Effector CD8-positive, alpha-beta T cell (primary cell): Measurements from ENCODE around the gene RPS18.
"Not testable (repeated sequence)": the region's sequence is repeated elsewhere in the genome, so short reads cannot be mapped to it uniquely, and the experiment has no call there.

ENCODE experiments used
- DNase-seq: peaks from one replicate; lab custom pipeline; 2025; lab: John Stamatoyannopoulos, UW
- total RNA-seq, 4 experiments: gene quantifications; one replicate each; lab custom pipeline; 2026; lab: John Stamatoyannopoulos, UW

RPS18 gene
- 895 to 2,033 (median 1,614) reads per million in 4 experiments for total RNA-seq

DNA sequence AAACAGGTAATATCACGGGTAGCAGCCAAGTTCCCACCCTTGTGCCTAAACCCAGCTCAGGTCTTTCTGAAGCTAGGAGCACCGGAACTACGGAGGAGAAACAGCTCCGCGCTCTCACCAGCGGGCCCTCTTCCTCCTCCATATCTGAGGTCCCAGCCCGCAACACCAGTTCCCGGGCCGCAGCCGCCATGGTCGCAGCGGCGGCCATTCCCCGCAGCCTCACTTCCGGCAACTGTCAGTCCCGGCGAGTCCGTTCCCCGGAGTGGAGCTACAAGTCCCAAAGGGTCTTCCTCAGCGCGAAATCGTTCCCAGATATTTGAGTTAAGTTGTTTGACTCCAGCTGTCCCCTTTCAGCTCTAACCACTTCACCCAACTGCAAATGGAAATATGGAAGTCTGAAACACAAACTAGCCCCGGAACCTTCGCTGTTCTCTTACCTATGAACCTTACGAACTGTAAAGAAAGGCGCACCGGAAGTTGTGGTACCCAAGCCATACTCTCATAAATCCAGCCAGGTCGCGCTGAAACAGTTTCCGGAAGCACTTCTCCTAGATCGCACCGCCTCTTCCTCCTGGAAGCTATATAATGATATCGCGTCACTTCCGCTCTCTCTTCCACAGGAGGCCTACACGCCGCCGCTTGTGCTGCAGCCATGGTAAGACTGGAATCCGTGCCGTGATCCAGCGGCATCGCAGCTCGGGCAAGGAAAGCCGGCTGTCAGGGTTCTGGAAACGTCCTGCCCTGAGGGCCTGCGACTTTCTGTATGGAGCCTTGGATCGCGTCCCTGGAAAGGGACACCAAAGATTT is at the start of gene RPS18, which contains the start of gene VPS52:
Gene RPS18 (plus strand): TSS at position 608 of the 807 bp plus-strand sequence. CDS start 45 bp downstream, at position 653.
Gene VPS52 (minus strand): TSS at position 409 of the 807 bp plus-strand sequence. CDS start 201 bp downstream, at position 208.
- peak; percentile 84 for DNase-seq

DNA sequence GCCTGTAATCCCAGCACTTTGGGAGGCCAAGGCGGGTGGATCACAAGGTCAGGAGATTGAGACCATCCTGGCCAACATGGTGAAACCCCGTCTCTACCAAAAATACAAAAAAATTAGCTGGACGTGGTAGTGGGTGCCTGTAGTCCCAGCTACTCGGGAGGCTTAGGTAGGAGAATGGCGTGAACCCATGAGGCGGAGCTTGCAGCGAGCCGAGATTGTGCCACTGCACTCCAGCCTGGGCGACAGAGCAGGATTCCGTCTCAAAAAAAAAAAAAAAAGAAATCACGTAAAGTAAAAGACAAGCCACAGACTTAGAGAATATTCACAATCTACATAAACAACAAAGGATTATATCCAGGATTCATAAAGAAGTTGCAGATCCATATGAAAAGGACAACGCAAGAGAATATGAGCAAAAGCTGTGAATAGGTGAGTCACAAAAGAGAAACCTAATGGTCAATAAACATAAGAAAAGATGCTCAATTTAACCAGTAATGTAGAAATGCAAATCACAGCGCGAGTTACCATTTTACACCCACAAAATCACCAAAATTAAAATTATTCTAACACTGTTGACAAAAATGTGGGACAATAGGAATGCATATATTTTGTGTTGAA is 45.3 kb upstream of the RPS18 start:
- DNase-seq, result not testable (repeated sequence)

DNA sequence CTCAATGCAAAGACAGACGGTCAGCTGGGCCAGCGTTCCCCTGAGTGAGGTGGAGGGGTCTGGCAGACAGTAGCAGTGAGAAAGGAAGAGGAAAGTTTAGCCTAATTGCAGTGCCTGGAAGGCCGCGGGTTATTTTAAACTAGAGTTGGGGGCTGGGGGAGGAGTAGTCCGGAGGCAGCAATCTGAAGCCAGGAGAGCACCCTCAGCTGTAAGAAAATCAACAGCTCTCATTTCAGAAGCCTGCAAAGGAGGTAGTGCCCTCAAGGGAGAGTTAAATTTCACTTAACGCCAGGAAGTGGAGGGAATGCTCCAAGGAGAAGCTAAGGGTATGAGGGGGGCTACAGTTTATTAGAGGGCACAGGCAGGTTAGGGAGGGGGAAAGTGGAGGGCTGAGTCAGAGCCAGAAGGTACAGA is 36.6 kb upstream of the RPS18 start:
- DNase-seq, result no peak

DNA sequence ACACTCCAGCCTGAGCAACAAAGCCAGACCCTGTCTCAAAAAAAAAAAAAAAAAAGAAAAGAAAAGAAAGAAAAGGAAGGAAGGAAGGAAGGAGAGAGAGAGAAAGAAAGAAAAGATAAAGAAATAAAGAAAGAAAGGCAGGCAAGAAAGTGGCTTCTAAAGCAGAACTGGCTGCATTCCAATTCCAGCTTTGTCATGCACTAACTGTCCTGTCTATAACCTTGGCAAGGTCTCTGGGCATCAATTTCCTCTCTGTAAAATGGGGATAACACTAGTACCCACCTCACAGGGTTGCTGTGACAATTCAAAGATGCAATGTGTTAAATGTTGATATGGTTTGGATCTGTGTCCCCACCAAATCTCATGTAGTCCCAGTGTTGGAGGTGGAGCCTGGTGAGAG is 35.5 kb upstream of the RPS18 start:
- DNase-seq, result no peak

DNA sequence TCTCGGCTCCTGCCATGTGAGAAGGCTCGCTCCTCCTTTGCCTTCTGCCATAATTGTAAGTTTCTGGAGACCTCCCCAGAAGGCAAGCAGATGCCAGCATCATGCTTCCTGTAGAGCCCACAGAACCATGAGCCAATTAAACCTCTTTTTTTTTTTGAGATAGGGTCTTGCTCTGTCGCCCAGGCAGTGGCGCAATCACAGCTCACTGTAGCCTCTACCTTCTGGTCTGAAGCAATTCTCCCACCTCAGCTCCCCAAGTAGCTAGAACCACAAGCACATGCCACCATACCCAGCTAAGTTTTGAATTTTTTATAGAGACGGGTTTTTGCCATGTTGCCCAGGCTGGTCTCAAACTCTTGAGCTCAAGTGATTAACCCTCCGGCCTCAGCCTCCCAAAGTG is 35.0 kb upstream of the RPS18 start:
- no peak for DNase-seq

DNA sequence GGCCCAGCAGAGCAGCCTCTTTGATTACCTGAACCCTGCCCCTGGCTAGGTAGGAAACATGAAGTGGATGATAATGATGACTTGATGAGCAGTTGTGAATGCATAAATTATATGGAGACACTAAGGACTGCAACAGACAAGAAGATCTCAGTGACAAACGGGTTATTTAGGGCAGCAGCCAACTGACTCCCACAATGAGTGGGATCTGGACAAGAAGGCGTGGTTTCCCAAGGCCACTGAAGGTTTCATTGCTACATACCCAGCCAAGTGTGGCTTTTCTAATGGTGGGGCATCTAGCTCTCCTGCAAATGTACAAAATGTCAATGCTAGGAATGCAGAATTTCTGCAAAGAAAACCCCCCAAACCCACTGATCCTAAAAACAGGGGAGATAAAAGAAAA is 34.1 kb upstream of the RPS18 start:
- DNase-seq, result no peak

DNA sequence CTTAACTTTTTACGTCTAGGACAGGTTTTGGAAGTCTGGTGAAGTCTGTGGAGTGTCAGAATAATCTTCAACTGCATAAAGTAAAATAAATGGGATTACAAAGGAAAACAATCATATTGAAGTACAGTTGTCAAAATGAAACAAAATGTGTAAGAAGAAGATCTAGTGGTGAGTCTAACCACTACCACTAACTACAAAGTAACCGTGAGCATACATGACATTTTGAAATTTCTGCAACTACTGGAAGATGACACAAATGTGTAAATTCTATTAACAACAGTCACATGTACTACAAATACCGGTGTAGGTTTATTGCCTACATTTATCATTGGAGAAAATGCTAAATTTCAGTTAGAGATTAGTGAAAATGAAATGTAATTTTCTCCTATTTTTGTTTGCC is 29.9 kb upstream of the RPS18 start:
- no peak for DNase-seq

DNA sequence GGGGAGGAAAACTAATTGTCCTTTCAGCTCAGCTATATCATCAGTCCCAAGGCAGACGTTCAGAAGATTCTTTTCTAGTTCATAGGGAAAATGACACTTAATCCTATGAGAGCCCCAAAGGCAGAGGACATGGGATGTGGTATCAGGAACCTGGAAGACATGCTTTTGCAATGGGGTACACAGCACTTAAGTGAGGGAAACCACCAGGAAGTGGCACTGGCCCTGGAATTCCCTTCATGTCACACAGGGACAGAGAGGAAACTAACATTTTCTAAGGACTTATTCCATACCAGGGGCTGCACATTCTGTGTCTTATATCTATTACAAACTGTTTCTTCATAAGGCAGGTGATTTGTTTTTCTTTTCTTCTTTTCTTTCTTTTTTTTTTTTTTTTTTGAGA is 28.4 kb upstream of the RPS18 start:
- DNase-seq, result no peak

DNA sequence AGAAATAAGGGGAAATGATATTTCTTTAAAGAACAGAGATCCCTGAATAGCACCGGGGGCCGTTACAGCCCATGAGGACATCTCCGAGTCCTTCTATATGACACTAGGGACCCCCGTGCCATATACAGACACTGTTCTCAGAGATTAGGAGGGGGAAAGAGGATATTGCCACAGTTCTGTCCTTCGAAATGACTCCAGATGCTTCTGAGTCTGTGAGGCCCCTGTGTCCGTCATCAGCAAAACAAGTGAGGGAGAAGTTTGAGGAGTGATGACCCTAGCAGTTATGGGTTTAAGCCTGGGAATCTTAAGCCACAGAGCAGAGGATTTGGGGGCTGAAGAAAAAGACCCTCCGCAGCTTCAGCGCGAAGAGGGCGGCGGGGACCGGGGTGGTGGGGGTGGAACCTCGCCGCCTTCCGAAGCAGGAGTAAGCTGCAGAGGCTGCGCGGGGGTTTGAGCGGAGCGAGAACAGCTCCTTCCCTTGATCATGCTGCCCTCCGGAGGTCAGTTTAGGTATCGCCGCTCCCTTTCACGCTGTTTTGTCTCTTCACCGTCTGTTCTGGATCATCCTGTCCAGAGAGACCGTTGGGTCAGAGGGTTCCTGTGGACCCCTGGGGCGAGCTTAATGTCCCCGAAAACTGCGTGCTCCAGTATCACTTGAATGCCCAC is 23.8 kb upstream of the RPS18 start:
- DNase-seq, result peak; percentile 85

DNA sequence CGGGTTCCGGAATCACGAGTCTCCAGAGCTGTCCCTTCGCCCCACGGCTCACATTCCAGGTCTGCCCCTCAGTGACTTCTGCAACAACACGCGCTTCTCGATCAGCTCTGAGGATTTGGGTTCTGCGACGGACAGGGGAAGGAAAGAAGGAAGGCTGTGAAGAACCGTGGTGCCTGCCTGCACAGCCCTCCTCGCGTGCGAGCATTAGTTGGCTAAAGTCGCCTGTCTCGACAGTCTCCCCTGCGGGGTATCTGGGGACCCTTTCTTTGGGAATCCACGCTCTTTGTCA is 23.3 kb upstream of the RPS18 start:
- no peak for DNase-seq

DNA sequence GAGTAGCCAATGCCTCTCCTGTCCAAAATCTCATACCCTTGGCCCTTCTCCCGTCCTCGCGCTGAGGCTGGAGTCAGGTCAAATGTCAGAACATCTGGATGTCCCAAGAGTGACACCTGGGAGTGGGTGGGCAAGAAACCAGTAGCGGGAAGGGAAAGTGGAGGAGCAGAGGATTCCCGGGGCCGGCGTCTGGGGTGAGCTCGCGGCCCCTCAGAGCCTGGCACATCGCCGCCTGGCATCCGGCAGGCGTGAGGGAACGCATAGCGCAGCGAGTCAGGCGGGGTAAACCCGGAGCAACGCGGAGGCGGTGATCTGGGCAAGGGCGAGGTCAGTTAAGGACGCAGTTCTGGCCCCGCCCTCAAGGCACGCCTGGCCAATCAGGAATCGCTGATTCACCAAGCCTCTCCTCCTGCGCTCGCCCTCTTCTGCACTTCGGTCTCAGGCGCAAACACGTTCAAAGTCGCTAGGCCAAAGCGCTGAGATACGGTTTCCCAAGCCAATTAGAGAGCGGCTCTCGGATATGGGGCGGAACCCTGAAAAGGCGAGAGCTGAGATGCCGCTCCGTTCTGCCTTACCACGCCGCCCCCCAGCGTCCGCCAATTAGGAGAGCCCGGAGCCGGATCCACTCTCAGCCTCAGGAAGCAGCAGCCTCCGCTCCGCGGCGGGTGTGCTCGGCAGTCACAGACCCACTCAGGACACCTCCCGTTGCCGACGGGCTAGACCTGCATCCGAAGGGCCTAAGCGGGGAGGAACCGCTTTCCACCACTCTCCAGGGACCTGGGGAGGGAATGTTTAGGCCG is 22.7 kb upstream of the RPS18 start:
- DNase-seq, result peak; percentile 93

DNA sequence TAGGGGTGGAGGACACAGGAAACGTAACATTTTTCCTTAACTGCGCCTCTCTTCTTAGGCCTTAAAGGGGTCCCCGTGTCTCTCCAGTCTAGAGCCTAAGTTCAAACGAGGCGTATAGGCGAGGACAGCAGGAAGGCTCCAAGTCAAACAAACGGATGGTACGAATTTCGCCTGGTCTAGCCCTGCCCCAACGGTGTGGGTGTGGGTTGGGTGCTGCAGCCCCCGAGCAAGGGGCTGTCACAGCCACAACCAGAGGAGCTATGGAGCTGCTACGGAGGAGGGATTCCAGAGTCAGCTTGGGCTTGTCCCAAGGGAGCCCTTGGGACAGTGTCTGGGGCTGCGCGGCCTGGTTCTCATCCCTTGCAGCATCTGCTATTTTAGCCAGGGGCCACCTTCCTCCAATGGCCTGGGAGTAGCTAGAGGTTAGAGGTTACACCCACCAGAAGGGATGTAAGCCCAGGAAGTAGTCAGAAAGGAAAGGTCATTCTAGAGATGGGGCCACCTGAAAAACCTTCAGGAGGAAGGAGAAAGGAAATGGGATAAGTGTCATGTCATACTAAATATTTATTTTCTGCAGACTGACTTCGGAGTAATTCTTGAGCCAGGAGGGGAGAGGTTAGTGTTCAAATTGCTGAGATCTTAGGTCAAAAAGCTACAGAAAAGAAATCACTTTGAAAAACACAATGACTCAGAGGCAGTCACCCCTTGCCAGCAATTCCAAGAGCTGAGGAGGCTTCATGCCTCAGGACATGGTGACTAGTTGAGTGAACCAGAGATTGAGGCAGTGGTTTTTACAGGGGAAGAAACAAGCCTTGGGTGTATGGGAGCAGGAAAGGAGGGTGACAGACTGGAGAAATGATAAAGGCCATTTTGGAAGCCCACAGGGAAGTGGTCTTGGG is 21.9 kb upstream of the RPS18 start:
- peak; percentile 23 for DNase-seq

DNA sequence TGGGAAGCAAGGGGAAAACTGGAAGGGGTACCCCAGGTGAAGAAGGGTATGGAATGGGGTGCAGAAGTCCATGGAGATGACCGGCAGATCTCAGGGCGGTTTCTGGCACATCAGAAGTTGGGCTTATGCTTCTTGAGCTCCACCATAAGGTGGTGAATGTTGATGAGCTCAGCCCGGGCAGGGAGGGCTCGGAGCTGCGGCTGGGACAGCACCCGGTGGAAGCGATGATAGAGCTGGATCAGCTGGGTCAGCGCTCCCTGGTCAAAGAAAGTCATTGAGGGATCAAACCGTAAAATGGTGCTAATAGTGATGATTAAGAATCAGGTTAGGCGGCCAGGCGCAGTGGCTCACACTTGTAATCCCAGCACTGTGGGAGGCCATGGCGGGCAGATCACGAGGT is 21.1 kb upstream of the RPS18 start:
- DNase-seq, result no peak

DNA sequence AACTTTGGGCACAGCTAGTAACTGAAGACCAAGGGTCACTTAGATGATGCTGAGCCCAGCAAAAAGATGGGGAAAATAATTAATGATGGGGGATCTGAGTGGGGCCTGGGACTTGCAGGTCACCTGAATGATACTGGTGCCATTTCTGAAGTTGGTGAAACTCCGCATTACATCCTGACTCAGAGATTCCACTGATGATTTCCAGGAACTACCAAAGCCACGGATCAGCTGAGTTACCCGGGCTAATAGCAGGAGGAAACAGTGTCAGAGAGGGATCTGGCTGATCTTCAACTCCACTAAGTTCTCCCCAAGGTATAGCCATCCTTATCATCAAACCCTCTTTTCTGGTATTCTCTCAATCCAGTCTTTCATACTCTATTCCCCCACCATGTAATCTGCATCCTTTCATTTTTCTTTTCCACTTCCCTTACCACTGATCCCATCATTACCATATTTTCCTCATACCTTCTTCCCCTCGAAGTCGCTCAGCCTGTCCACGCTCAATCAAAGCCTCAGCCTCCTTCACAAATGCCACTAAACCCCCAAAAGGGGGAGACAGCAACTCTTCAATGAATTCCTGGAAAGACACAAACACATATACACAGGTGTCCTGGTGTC is 20.4 kb upstream of the RPS18 start:
- no peak for DNase-seq

DNA sequence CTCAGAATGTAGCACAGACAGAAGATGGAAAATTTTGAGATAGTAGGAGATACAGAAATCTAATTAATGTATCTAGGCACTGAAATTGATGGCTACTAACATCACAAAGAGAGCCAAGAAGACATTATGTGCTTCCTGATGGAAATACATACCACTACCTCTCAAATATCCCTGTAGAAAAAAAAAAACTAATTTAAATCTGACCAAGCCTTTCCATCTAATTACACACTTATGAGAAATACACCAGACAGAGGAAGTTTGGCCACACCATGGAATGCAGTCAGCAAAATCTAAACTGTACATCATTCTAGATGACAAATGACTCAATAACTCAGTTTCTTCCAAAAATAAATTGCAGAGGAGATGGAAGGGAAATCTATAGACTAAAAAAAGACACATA is 19.1 kb upstream of the RPS18 start:
- DNase-seq, result no peak

DNA sequence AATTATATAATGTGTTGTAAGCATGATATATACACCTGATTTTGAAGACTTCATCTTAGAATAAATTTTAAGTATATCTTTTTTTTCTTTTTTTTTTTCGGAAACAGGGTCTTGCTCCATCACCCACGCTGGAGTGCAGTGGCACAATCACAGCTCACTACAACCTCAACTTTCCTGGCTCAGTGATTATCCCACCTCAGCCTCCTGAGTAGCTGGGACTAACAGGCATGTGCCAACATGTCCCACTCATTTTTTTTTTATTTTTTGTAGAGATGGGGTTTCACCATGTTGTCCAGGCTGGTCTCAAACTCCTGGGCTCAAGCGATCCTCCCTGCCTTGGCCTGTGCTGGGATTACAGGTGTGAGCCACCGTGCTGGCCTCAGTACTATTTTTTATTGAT is 17.3 kb upstream of the RPS18 start:
- DNase-seq, result no peak

DNA sequence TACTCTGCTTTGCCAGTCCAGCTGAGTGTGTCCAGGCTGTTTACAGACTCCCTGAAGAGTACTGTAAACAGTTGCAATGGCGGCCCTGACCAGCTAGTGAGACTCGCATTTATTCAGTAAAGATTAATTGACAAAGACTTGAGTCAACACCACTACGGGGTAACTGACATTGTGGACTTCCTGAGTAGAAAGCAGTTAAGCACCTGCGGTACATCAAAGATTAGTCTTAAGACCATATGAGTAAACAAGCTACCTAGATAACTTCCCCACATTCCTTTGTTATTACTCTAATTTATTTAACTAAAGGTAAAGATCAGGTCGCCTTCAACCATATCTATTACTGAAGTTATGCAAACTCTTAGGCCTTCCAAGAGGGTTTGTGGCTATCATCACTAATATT is 12.8 kb upstream of the RPS18 start:
- no peak for DNase-seq

DNA sequence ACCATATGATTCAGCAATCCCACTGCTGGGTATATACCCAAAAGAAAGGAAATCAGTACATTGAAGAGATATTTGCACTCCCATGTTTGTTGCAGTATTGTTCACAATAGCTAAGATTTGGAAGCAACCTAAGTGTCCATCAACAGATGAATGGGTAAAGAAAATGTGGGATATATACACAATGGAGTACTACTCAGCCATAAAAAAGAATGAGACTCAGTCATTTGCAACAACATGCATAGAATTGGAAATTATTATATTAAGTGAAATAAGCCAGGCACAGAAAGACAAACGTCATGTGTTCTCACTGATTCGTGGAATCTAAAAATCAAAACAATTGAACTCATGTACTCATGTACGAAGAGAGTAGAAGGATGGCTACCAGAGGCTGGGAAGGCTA is 9.4 kb upstream of the RPS18 start:
- DNase-seq, result not testable (repeated sequence)

DNA sequence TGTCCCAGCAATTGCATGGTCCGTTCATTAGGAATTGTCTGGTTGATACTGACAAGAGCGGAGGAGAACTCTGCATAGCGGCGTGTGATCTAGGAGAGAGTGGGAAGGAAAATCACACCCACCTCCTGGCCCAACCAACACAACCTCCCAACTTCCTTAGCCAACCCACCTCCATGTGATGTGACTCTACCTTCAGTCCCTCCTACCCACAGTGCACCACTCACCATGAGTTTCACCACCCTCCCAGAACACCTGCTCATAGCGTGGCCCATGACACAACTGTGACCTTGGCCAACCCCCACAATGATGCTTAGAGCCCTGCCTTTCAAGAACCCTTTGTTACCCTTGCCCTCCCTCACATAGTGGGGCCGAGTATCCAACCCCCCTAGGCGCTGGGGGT is 7.9 kb upstream of the RPS18 start:
- DNase-seq, result no peak

DNA sequence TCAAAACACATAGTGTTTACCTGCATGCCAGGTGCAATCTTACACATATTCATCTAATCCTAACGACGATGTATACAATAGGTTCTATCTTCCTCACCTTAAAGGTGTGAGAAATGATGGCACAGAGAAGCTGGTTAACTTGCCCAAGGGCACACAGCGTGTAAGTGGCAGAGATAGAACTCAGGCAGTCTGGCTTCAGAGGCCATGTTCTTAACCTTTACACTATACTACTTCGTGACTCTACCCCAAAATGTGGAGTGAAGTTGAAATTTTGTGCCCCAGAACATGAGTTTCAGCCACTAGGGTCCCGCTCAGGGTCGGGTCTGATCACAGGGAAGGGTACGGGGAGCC is 783 bp upstream of the RPS18 start:
- DNase-seq, result no peak
